WERI-Rb-1 (cell line): Measurements from ENCODE around the gene DGKE.

Experiments used
- DNase-seq: peaks from one replicate; pipeline ENCODE4 v3.0.0-alpha.2; 2020
- H3K27ac ChIP-seq: fragments of 250-450 bp; sonication (Bioruptor Pico); 2 replicates; pipeline ENCODE4 v1.5.1; 2020; ENCODE audit warnings: mild to moderate bottlenecking, moderate library complexity
- H3K27me3 ChIP-seq: fragments of 250-450 bp; sonication (Bioruptor Pico); 2 replicates; pipeline ENCODE4 v1.5.1; 2021; ENCODE audit warnings: mild to moderate bottlenecking, low read depth, moderate library complexity; ENCODE audit not compliant: insufficient read depth, severe bottlenecking
- H3K36me3 ChIP-seq: fragments of 250-450 bp; sonication (Bioruptor Pico); 2 replicates; pipeline ENCODE4 v1.5.1; 2020; ENCODE audit warnings: mild to moderate bottlenecking, moderate library complexity
- H3K4me3 ChIP-seq: 2 replicates; pipeline ENCODE4 v1.5.1; 2011; ENCODE audit warnings: low read depth, mild to moderate bottlenecking, control low read depth, low read length
- H3K9me3 ChIP-seq: fragments of 250-450 bp; sonication (Bioruptor Pico); 2 replicates; pipeline ENCODE4 v1.5.1; 2021; ENCODE audit warnings: mild to moderate bottlenecking, moderate library complexity; ENCODE audit not compliant: severe bottlenecking
- CTCF ChIP-seq: IDR thresholded peaks from 2 replicates; pipeline ENCODE4 v1.5.1; 2011; ENCODE audit warnings: low read depth, mild to moderate bottlenecking, control low read depth, inconsistent platforms, low read length

DGKE gene

GRCh38 chr17:56887552-56888467 is 53.9 kb downstream of the DGKE start:
- no peak overlapping the region for H3K27ac ChIP-seq
- H3K27me3 ChIP-seq, result no peaks in the 10 kb centered on the region
- H3K36me3 ChIP-seq, result peaks cover 38% of the 10 kb centered on the region
- no peak for DNase-seq
- no peak for TF ChIP-seq CTCF
- peaks cover 14% of the 10 kb centered on the region for H3K9me3 ChIP-seq
- H3K4me3 ChIP-seq, result no peak overlapping the region

- Histone ChIP-seq H3K27me3 (no peaks in the 10 kb centered on the region), H3K27ac (no peak overlapping the region), H3K36me3 (peaks cover 59% of the 10 kb centered on the region), H3K4me3 (no peak overlapping the region), H3K9me3 (peaks cover 14% of the 10 kb centered on the region)
- TF ChIP-seq CTCF, result no peak
- no peak for DNase-seq
Measured at GRCh38 chr17:56890390-56890789, 56.4 kb downstream of the DGKE start.

- H3K4me3 ChIP-seq, result no peak overlapping the region
- H3K27me3 ChIP-seq, result no peaks in the 10 kb centered on the region
- no peak overlapping the region for H3K27ac ChIP-seq
- H3K9me3 ChIP-seq, result peaks cover 14% of the 10 kb centered on the region
- TF ChIP-seq CTCF, result no peak
- DNase-seq, result no peak
- peaks cover 65% of the 10 kb centered on the region for H3K36me3 ChIP-seq
Measured at GRCh38 chr17:56890906-56891674, 57.1 kb downstream of the DGKE start.

- H3K9me3 ChIP-seq, result peaks cover 14% of the 10 kb centered on the region
- no peak overlapping the region for H3K4me3 ChIP-seq
- peak; percentile 81 for TF ChIP-seq CTCF
- H3K27me3 ChIP-seq, result no peaks in the 10 kb centered on the region
- H3K27ac ChIP-seq, result no peak overlapping the region
- peak; percentile 37 for DNase-seq
- H3K36me3 ChIP-seq, result peaks cover 66% of the 10 kb centered on the region
Measured at GRCh38 chr17:56891751-56892150, 57.8 kb downstream of the DGKE start.

- Histone ChIP-seq H3K36me3 (peaks cover 69% of the 10 kb centered on the region), H3K27ac (no peak overlapping the region), H3K9me3 (peaks cover 11% of the 10 kb centered on the region), H3K4me3 (no peak overlapping the region), H3K27me3 (no peaks in the 10 kb centered on the region)
- no peak for TF ChIP-seq CTCF
- no peak for DNase-seq
Measured at GRCh38 chr17:56892333-56892732, 58.4 kb downstream of the DGKE start.
